ENCODE results near the gene UBAC2. TPM values are rescaled to one million over a fixed set of nuclear protein-coding genes. Genes with fewer than 3 reads are reported as not detected.

UBAC2 gene
- total and polyA plus RNA-seq, 2 of the 8 experiments (the other 6 are each of a cell fraction or from before 2014, with no cell fraction given), result 75.9 to 76.9 TPM

GRCh38 chr13:99285432-99286182 is 85.0 kb downstream of the UBAC2 start:
- no peak overlapping the region for H3K23ac ChIP-seq (ENCODE audit: insufficient read length)
- WGBS, 2 experiments (ENCODE audit: extremely low coverage in 1 of 2, insufficient coverage in 1 of 2, insufficient read length in 1 of 2, insufficient replicate concordance in 2 of 2, low coverage in 1 of 2, low lambda C conversion rate in 2 of 2, missing lambda C conversion rate in 1 of 2), result 86% methylated on average over 9 of the region's 10 CpGs; no CpG with 5 or more reads in 1 of the 2 experiments
- no peak overlapping the region for H3K14ac ChIP-seq (ENCODE audit: insufficient read length)
- no peaks in the 10 kb centered on the region for H3K36me3 ChIP-seq (ENCODE audit: control insufficient read depth in 2 of 4, insufficient read depth in 4 of 4, low read length in 3 of 4)
- no peak overlapping the region for H2BK15ac ChIP-seq (ENCODE audit: low read length)
- no peaks in the 10 kb centered on the region for H3K27me3 ChIP-seq (replicated peaks in 1 of 4; ENCODE audit: control insufficient read depth in 3 of 4, extremely low read depth in 1 of 4, insufficient read depth in 3 of 4, low read length in 3 of 4)
- no peak overlapping the region for H3K4me3 ChIP-seq (ENCODE audit: extremely low read depth in 1 of 4, insufficient read depth in 2 of 4, low read depth in 3 of 4, low read length in 4 of 4)
- H4K20me1 ChIP-seq (replicated peaks in 1 of 2; ENCODE audit: control insufficient read depth in 1 of 2, insufficient read depth in 2 of 2, low read length in 2 of 2), result peaks cover 3% of the 10 kb centered on the region in 2 experiments
- no peak overlapping the region for H2BK5ac ChIP-seq (ENCODE audit: low read depth, low read length)
- H3K9ac ChIP-seq (replicated peaks in 1 of 4; ENCODE audit: extremely low read depth in 1 of 4, low read depth in 3 of 4, low read length in 3 of 4), result no peak overlapping the region
- 0 out of 4 replicates have a peak, but pooled peaks cover 0 to 4% of the 10 kb centered on the region in 2 experiments for H3K79me2 ChIP-seq (ENCODE audit: control insufficient read depth in 1 of 2, insufficient read depth in 2 of 2, low read length in 2 of 2)
- H3K79me1 ChIP-seq (ENCODE audit: low read depth, low read length), result peaks cover 2% of the 10 kb centered on the region; the same call in 1 of the 2 replicates
- no peaks in the 10 kb centered on the region for H3K9me3 ChIP-seq (ENCODE audit: insufficient read depth in 2 of 2, low read depth in 1 of 2, low read length in 1 of 2)
- H4K8ac ChIP-seq (ENCODE audit: extremely low read depth, insufficient read depth, low read length), result no peak overlapping the region
- H2BK12ac ChIP-seq (ENCODE audit: low read depth, low read length), result no peak overlapping the region
- no peaks in the 10 kb centered on the region for H3K23me2 ChIP-seq (ENCODE audit: low read depth, low read length)
- CTCF ChIA-PET (ENCODE audit: partially characterized antibody), result interaction anchor here (0.8 to 3.3 kb wide), 7 partner anchors 9 to 81 kb away, joined by 3 to 15 read pairs (median 4); no protein-coding TSS in a partner anchor
- no peak overlapping the region for H3K27ac ChIP-seq (ENCODE audit: low read depth, low read length)
- H2AK5ac ChIP-seq (ENCODE audit: low read depth, low read length), result no peak overlapping the region
- no peaks in the 10 kb centered on the region; a peak in 1 of 7 replicates for H3K4me1 ChIP-seq (replicated peaks in 1 of 4; ENCODE audit: control insufficient read depth in 3 of 4, insufficient read depth in 4 of 4, low read length in 3 of 4)
- H3K4ac ChIP-seq (replicated peaks; ENCODE audit: insufficient read length, low read depth, low read length), result no peak overlapping the region
- H3K56ac ChIP-seq (replicated peaks; ENCODE audit: insufficient read length, low read depth, low read length), result no peak overlapping the region
- no peak overlapping the region for H2BK120ac ChIP-seq (replicated peaks; ENCODE audit: low read depth, low read length)
- no peak overlapping the region for H2BK20ac ChIP-seq (ENCODE audit: low read length)
- FAIRE-seq, result no peak
- no peak overlapping the region for H3K18ac ChIP-seq (ENCODE audit: extremely low read depth, low read length)
- H2AFZ ChIP-seq (ENCODE audit: low read length), result no peak overlapping the region
- no peak overlapping the region for H4K91ac ChIP-seq (replicated peaks; ENCODE audit: insufficient read length, low read length)
- no peak overlapping the region for H4K5ac ChIP-seq (ENCODE audit: insufficient read length, low read depth, low read length)
- H3K4me2 ChIP-seq (ENCODE audit: insufficient read depth in 1 of 2, low read depth in 2 of 2, low read length in 2 of 2), result no peak overlapping the region
- DNase-seq (ENCODE audit: low read depth in 1 of 2, low spot score in 2 of 2), result no peak
- POLR2A ChIA-PET (ENCODE audit: partially characterized antibody), result no interaction called here
- TF ChIP-seq BACH1 (IDR thresholded peaks at IDR 0.05; ENCODE audit: low read length) (no peak), SP2 (IDR thresholded peaks at IDR 0.05; ENCODE audit: low read length) (no peak), CHD1 (IDR thresholded peaks at IDR 0.05; ENCODE audit: low read depth, low read length) (no peak), SAP30 (IDR thresholded peaks at IDR 0.05; ENCODE audit: insufficient read depth, insufficient replicate concordance, low read length) (no peak), MAX (IDR thresholded peaks at IDR 0.05) (no peak), HDAC2 (IDR thresholded peaks at IDR 0.05; ENCODE audit: borderline replicate concordance in 1 of 2, low read depth in 2 of 2, low read length in 2 of 2) (no peak), RAD21 (IDR thresholded peaks at IDR 0.05 in 1 of 2, conservative IDR thresholded peaks at IDR 0.05 in 1 of 2; ENCODE audit: low read depth in 2 of 2, low read length in 2 of 2) (no peak), CBX5 (IDR thresholded peaks at IDR 0.05; ENCODE audit: low read depth, low read length) (no peak), TCF12 (IDR thresholded peaks at IDR 0.05; ENCODE audit: low read depth, low read length) (no peak), GTF2F1 (IDR thresholded peaks at IDR 0.05; ENCODE audit: borderline replicate concordance, low read depth, low read length) (no peak), TBP (IDR thresholded peaks at IDR 0.05; ENCODE audit: low read depth, low read length) (no peak), POLR2AphosphoS5 (IDR thresholded peaks at IDR 0.05; ENCODE audit: low read depth, low read length) (no peak)
